Small intestine (tissue), 7 donors: ENCODE results near the gene TEX2. TPM values are rescaled to one million over a fixed set of nuclear protein-coding genes. Genes with fewer than 3 reads are reported as not detected.
A peak's percentile ranks its signal among the peaks of the same experiment; 100 is the strongest.

Experiments
- DNase-seq, 2 donors: peaks; one replicate each; pipeline versions ENCODE4 v3.0.0 to v3.0.0-alpha.2; 2013
- FAIRE-seq: peaks from 2 replicates; lab custom pipeline; 2012; peaks lifted over from hg19 to GRCh38; lab: Jason Lieb, UNC
- H3K27ac ChIP-seq, 3 donors: one replicate each; pipeline ENCODE4 v1.5.1; 2013; ENCODE audit warnings: low read length in 2 of 3, mild to moderate bottlenecking in 2 of 3, control low read depth in 1 of 3, inconsistent platforms in 1 of 3, low read depth in 1 of 3, moderate library complexity in 1 of 3
- H3K27me3 ChIP-seq, 3 donors: one replicate each; pipeline ENCODE4 v1.6.1; 2013; ENCODE audit warnings: low read length in 3 of 3, inconsistent platforms in 1 of 3; ENCODE audit not compliant: control insufficient read depth in 3 of 3, insufficient read depth in 3 of 3
- H3K36me3 ChIP-seq, 3 donors: one replicate each; pipeline ENCODE4 v1.6.1; 2013; ENCODE audit warnings: low read length in 3 of 3, inconsistent platforms in 1 of 3, low read depth in 1 of 3, mild to moderate bottlenecking in 1 of 3, moderate library complexity in 1 of 3; ENCODE audit not compliant: control insufficient read depth in 3 of 3, insufficient read depth in 2 of 3
- H3K4me1 ChIP-seq, 3 donors: one replicate each; pipeline ENCODE4 v1.6.1; 2013; ENCODE audit warnings: low read length in 2 of 3, inconsistent platforms in 1 of 3, low read depth in 1 of 3, mild to moderate bottlenecking in 1 of 3, moderate library complexity in 1 of 3; ENCODE audit not compliant: control insufficient read depth in 3 of 3, insufficient read depth in 2 of 3
- H3K4me3 ChIP-seq, 3 donors: one replicate each; pipeline ENCODE4 v1.5.1; 2013; ENCODE audit warnings: low read length in 3 of 3, control low read depth in 1 of 3, inconsistent platforms in 1 of 3, low read depth in 1 of 3, mild to moderate bottlenecking in 1 of 3, moderate library complexity in 1 of 3
- H3K9me3 ChIP-seq, 2 donors: one replicate each; pipeline ENCODE4 v1.6.1; 2013; ENCODE audit warnings: low read depth in 1 of 2, low read length in 1 of 2; ENCODE audit not compliant: control insufficient read depth in 2 of 2, insufficient read depth in 1 of 2
- WGBS, 3 donors: extraction: QIAGEN DNeasy Blood & Tissue Kit; methylation state at CpG; one replicate each; pipeline ENCODE4 v1.1.7; 2013; 5-methylcytosine and 5-hydroxymethylcytosine counted together
- polyA plus RNA-seq, 4 donors: library from polyadenylated mRNA; stranded (reverse) in 3 of 4; unstranded in 1 of 4; fragments of 200-250 nt in 3 of 4; fragments of 120-200 nt in 1 of 4; gene quantifications; one replicate each; pipeline versions ENCODE4 v1.2.1 to v1.2.3, GENCODE V29; 2013
- donor health status: healthy with polysubstance abuse.
- donor health status: control.
- donor health status: control.
- donor health status: Bipolar disorder and iron deficiency.
- donor health status: healthy.

TEX2 gene
- polyA plus RNA-seq, 4 donors, result 4.2 to 44.1 (median 10.6) TPM

GRCh38 chr17:64147110-64148016, 115.7 kb downstream of the TEX2 start:
- no peaks in the 10 kb centered on the region for H3K27me3 ChIP-seq
- DNase-seq (peak; percentile 50 to 67), FAIRE-seq (no peak)
- peak overlapping the region in 2 of 3 donors; percentile 75 to 95 for H3K4me3 ChIP-seq
- 10 to 31% (median 19%) methylated on average over 15 of the region's 15 CpGs for WGBS, 3 donors
- peak overlapping the region in 2 of 3 donors; percentile 82 to 94 for H3K27ac ChIP-seq
- H3K9me3 ChIP-seq, result no peaks in the 10 kb centered on the region
- H3K36me3 ChIP-seq, result peaks cover 0 to 22% (median 0%) of the 10 kb centered on the region in 3 donors
- H3K4me1 ChIP-seq, result peaks cover 0 to 20% (median 5%) of the 10 kb centered on the region in 3 donors

GRCh38 chr17:64146418-64147109, 116.5 kb downstream of the TEX2 start:
- Histone ChIP-seq H3K4me3 (peak overlapping the region; percentile 59 to 95 (median 75)), H3K9me3 (no peaks in the 10 kb centered on the region), H3K4me1 (peaks cover 0 to 20% (median 5%) of the 10 kb centered on the region in 3 donors), H3K27ac (peak overlapping the region; percentile 82 to 94 (median 93)), H3K27me3 (no peaks in the 10 kb centered on the region), H3K36me3 (peaks cover 0 to 22% (median 0%) of the 10 kb centered on the region in 3 donors)
- FAIRE-seq, result no peak
- 1 to 2% (median 1%) methylated on average over 33 to 34 of the region's 34 CpGs for WGBS, 3 donors
- DNase-seq, result peak; percentile 46 to 77

- DNase-seq (peak; percentile 98 to 99), FAIRE-seq (no peak)
- Histone ChIP-seq H3K4me1 (peaks cover 0 to 19% (median 5%) of the 10 kb centered on the region in 3 donors), H3K27me3 (no peaks in the 10 kb centered on the region), H3K4me3 (peak overlapping the region; percentile 59 to 95 (median 75)), H3K36me3 (peaks cover 0 to 22% (median 0%) of the 10 kb centered on the region in 3 donors), H3K27ac (peak overlapping the region; percentile 82 to 97 (median 93)), H3K9me3 (no peaks in the 10 kb centered on the region)
- WGBS, 3 donors, result 0% methylated on average over 50 to 51 of the region's 51 CpGs
These were observed 117.2 kb downstream of the TEX2 start for GRCh38 chr17:64145751-64146417.

GRCh38 chr17:64145375-64145750, 117.7 kb downstream of the TEX2 start:
- Histone ChIP-seq H3K36me3 (peaks cover 0 to 21% (median 0%) of the 10 kb centered on the region in 3 donors), H3K9me3 (no peaks in the 10 kb centered on the region), H3K27me3 (no peaks in the 10 kb centered on the region), H3K4me3 (peak overlapping the region; percentile 8 to 95 (median 75)), H3K4me1 (peaks cover 0 to 14% (median 5%) of the 10 kb centered on the region in 3 donors), H3K27ac (peak overlapping the region; percentile 82 to 97 (median 91))
- no peak for FAIRE-seq
- DNase-seq, result no peak
- 0 to 1% (median 0%) methylated on average over 13 to 15 of the region's 15 CpGs for WGBS, 3 donors

GRCh38 chr17:64139542-64139941, 123.5 kb downstream of the TEX2 start:
- H3K27ac ChIP-seq, result no peak overlapping the region
- WGBS, 3 donors, result 73 to 82% (median 73%) methylated on average over 6 of the region's 6 CpGs
- peaks cover 0 to 7% (median 0%) of the 10 kb centered on the region in 3 donors for H3K4me1 ChIP-seq
- no peaks in the 10 kb centered on the region for H3K27me3 ChIP-seq
- no peak for DNase-seq
- H3K36me3 ChIP-seq, result no peaks in the 10 kb centered on the region
- no peaks in the 10 kb centered on the region for H3K9me3 ChIP-seq
- H3K4me3 ChIP-seq, result no peak overlapping the region
- no peak for FAIRE-seq

- Histone ChIP-seq H3K27me3 (no peaks in the 10 kb centered on the region), H3K4me3 (no peak overlapping the region), H3K27ac (no peak overlapping the region), H3K36me3 (no peaks in the 10 kb centered on the region), H3K9me3 (no peaks in the 10 kb centered on the region), H3K4me1 (peaks cover 0 to 9% (median 0%) of the 10 kb centered on the region in 3 donors)
- FAIRE-seq (no peak), DNase-seq (no peak)
- WGBS, 3 donors, result 74 to 93% (median 88%) methylated on average over 2 of the region's 2 CpGs
These were observed 124.6 kb downstream of the TEX2 start for GRCh38 chr17:64138441-64138840.

- H3K4me1 ChIP-seq, result peaks cover 0 to 25% (median 5%) of the 10 kb centered on the region in 3 donors
- no peaks in the 10 kb centered on the region for H3K27me3 ChIP-seq
- no peak for DNase-seq
- no peak overlapping the region for H3K4me3 ChIP-seq
- WGBS, 3 donors, result 41 to 51% (median 49%) methylated on average over 6 of the region's 6 CpGs
- H3K27ac ChIP-seq, result no peak overlapping the region
- FAIRE-seq, result no peak
- no peaks in the 10 kb centered on the region for H3K9me3 ChIP-seq
- H3K36me3 ChIP-seq, result no peaks in the 10 kb centered on the region
These were observed 128.1 kb downstream of the TEX2 start for GRCh38 chr17:64135000-64135399.
